Endodermal cell (in vitro differentiated cells): ENCODE measurements around the gene CCNG1. TPM values are rescaled to one million over a fixed set of nuclear protein-coding genes. Genes with fewer than 3 reads are reported as not detected.
A peak's percentile ranks its signal among the peaks of the same experiment; 100 is the strongest.
"Not testable (repeated sequence)": the region's sequence is repeated elsewhere in the genome, so short reads cannot be mapped to it uniquely, and the experiment has no call there.

ENCODE experiments used
- DNase-seq: peaks from one replicate; pipeline ENCODE4 v3.0.0-alpha.2; 2017
- H3K27ac ChIP-seq: 2 replicates; pipeline ENCODE4 v1.5.1; 2013; ENCODE audit warnings: mild to moderate bottlenecking, low read depth, low read length, moderate library complexity
- H3K27me3 ChIP-seq: 2 replicates; pipeline ENCODE4 v1.6.1; 2013; ENCODE audit warnings: mild to moderate bottlenecking, low read length, moderate library complexity; ENCODE audit not compliant: insufficient read depth, control insufficient read depth, poor library complexity, severe bottlenecking
- H3K36me3 ChIP-seq: 2 replicates; pipeline ENCODE4 v1.7.0; 2013; ENCODE audit warnings: mild to moderate bottlenecking, low read length, moderate library complexity; ENCODE audit not compliant: control insufficient read depth, insufficient read depth
- H3K4me1 ChIP-seq: one replicate; pipeline ENCODE4 v1.7.0; 2013; ENCODE audit warnings: low read length; ENCODE audit not compliant: control insufficient read depth, insufficient read depth
- H3K4me3 ChIP-seq: 2 replicates; pipeline ENCODE4 v1.5.1; 2013; ENCODE audit warnings: mild to moderate bottlenecking, low read length, moderate library complexity
- H3K9ac ChIP-seq: 2 replicates; pipeline ENCODE4 v1.6.1; 2013; ENCODE audit warnings: mild to moderate bottlenecking, low read length, moderate library complexity; ENCODE audit not compliant: poor library complexity, severe bottlenecking; ENCODE audit errors: extremely low read depth
- H3K9me3 ChIP-seq: 2 replicates; pipeline ENCODE4 v1.6.1; 2013; ENCODE audit warnings: mild to moderate bottlenecking, low read length, moderate library complexity; ENCODE audit not compliant: control insufficient read depth
- H3K27ac Mint-ChIP-seq: 2 replicates; pipeline ENCODE4 v1.8.0; 2020; ENCODE audit warnings: mixed read lengths
- H3K27me3 Mint-ChIP-seq: 2 replicates; pipeline ENCODE4 v1.8.0; 2021; ENCODE audit warnings: mild to moderate bottlenecking, mixed read lengths; ENCODE audit not compliant: insufficient read depth
- H3K36me3 Mint-ChIP-seq: 2 replicates; pipeline ENCODE4 v1.8.0; 2020; ENCODE audit warnings: low read depth, mixed read lengths
- H3K4me1 Mint-ChIP-seq: 2 replicates; pipeline ENCODE4 v1.8.0; 2020; ENCODE audit warnings: mixed read lengths
- H3K4me3 Mint-ChIP-seq: 2 replicates; pipeline ENCODE4 v1.8.0; 2020; ENCODE audit warnings: mild to moderate bottlenecking, moderate library complexity, mixed read lengths
- H3K9me3 Mint-ChIP-seq: 2 replicates; pipeline ENCODE4 v1.8.0; 2020; ENCODE audit warnings: mild to moderate bottlenecking, mixed read lengths
- WGBS, 2 experiments: methylation state at CpG; one replicate each; pipeline versions ENCODE4 v1.1.5 to v1.1.7; 2013; ENCODE audit warnings: missing lambda C conversion rate in 2 of 2, mixed read lengths in 1 of 2; ENCODE audit not compliant: insufficient coverage in 1 of 2, insufficient read length in 1 of 2; 5-methylcytosine and 5-hydroxymethylcytosine counted together
- total RNA-seq, 2 donors: library from RNA; stranded (reverse); fragmentation: NEBNext Ultra II Directional in 1 of 2; extraction: Animal tissue kit (Norgen Biotek cat#: 25700) in 1 of 2; gene quantifications; 2 replicates in 1 of 2; 3 replicates in 1 of 2; pipeline ENCODE4 v1.2.1, GENCODE V29; 2021
- TF ChIP-seq, protein P1 (sequence below): fragments of 200-600 bp; sonication (generic); conservative IDR thresholded peaks from 2 replicates; pipeline ENCODE4 v1.5.0; 2021; ENCODE audit warnings: antibody characterized with exemption, mild to moderate bottlenecking

CCNG1 gene
- total RNA-seq, 2 donors from 2014 or later: 542 to 622 TPM

DNA sequence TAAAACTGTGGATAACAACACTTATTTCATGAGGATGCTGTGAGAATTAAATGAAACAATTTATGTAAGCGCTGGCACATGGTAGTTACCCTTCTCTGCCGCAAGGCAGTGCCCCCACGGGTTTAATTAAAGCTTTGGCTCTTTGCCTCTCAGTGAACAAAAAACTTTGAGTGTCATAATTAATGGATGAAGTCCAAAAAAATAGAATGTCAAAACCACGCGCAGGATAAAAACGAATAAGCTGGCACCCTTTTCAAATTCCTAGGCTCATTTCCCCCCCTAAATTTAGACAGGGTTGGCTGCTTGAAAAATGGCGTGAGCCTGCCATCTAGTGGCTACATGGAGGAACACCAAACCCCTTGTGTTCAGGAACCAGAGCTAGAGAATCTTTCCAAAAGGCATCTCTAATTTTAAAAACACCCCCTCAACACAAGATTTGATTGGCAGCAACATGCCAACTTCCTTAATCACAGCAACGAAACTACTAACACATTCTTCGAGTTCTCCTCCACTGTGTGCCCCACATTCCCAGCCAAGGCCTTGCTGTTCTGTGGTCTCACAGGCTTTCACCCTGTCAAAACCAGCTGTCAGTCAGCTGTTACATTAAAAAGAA, 29.0 kb upstream of the CCNG1 start:
- Histone ChIP-seq H3K36me3 (no peaks in the 10 kb centered on the region), H3K9me3 (no peaks in the 10 kb centered on the region), H3K9ac (no peak overlapping the region), H3K27me3 (no peaks in the 10 kb centered on the region), H3K27ac (no peak overlapping the region), H3K4me1 (peaks cover 13% of the 10 kb centered on the region), H3K4me3 (no peak overlapping the region)
- TF ChIP-seq, protein P1, sequence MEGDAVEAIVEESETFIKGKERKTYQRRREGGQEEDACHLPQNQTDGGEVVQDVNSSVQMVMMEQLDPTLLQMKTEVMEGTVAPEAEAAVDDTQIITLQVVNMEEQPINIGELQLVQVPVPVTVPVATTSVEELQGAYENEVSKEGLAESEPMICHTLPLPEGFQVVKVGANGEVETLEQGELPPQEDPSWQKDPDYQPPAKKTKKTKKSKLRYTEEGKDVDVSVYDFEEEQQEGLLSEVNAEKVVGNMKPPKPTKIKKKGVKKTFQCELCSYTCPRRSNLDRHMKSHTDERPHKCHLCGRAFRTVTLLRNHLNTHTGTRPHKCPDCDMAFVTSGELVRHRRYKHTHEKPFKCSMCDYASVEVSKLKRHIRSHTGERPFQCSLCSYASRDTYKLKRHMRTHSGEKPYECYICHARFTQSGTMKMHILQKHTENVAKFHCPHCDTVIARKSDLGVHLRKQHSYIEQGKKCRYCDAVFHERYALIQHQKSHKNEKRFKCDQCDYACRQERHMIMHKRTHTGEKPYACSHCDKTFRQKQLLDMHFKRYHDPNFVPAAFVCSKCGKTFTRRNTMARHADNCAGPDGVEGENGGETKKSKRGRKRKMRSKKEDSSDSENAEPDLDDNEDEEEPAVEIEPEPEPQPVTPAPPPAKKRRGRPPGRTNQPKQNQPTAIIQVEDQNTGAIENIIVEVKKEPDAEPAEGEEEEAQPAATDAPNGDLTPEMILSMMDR: peak; percentile 95
- H3K27me3 Mint-ChIP-seq: no peaks in the 10 kb centered on the region
- H3K36me3 Mint-ChIP-seq: peaks cover 2% of the 10 kb centered on the region
- H3K9me3 Mint-ChIP-seq: no peaks in the 10 kb centered on the region
- H3K27ac Mint-ChIP-seq: no peak overlapping the region
- DNase-seq: peak; percentile 80
- H3K4me1 Mint-ChIP-seq: peaks cover 38% of the 10 kb centered on the region
- no peak overlapping the region for H3K4me3 Mint-ChIP-seq
- WGBS, 2 experiments: 30 to 38% methylated on average over 2 to 9 of the region's 9 CpGs

DNA sequence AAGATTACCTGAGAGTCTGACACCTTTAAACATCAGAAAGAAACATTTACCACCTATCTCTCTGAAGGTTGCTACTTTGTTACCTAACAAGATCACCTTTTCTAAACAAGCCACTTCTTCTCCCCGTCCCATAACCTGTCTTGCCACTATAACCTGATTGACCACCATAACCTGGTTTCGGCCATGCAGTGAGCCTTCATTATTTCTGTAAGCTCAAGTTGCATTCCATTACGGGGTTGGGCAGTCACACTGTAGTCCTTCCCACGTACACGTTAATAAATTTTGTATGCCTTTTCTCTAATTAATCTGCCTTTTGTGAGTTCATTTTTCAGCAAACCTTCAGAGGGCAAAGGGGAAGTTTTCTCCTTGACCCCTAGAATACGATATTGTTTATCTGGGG, 28.0 kb upstream of the CCNG1 start:
- peaks cover 6% of the 10 kb centered on the region for H3K4me1 ChIP-seq
- TF ChIP-seq, protein P1: no peak
- 89 to 93% methylated on average over 6 of the region's 6 CpGs for WGBS, 2 experiments
- no peaks in the 10 kb centered on the region for H3K36me3 ChIP-seq
- peaks cover 33% of the 10 kb centered on the region for H3K4me1 Mint-ChIP-seq
- no peak for DNase-seq
- H3K4me3 Mint-ChIP-seq: no peak overlapping the region
- peaks cover 2% of the 10 kb centered on the region for H3K36me3 Mint-ChIP-seq
- H3K9me3 Mint-ChIP-seq: no peaks in the 10 kb centered on the region
- no peaks in the 10 kb centered on the region for H3K27me3 Mint-ChIP-seq
- H3K27ac ChIP-seq: no peak overlapping the region
- H3K27ac Mint-ChIP-seq: no peak overlapping the region
- no peak overlapping the region for H3K9ac ChIP-seq
- H3K27me3 ChIP-seq: no peaks in the 10 kb centered on the region
- no peaks in the 10 kb centered on the region for H3K9me3 ChIP-seq
- H3K4me3 ChIP-seq: no peak overlapping the region

DNA sequence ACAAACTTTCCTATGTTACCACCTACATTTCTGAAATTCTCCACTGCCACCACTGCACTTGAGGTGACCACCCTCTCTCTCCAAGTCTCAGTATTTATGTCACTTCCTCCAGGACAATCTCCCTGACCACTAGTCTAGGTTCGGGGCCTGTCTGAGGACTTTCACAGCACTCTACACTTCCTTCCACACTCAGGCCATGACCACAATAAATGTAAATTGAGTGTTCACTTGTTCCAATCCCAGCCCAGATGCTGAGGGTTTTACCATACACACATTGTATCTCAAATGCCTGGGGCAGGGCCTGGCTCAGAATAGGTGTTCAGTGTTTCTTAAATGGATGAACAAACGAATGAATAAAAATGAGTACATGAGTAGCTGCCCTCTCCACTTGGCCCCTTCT, 26.9 kb upstream of the CCNG1 start:
- Histone ChIP-seq H3K27me3 (no peaks in the 10 kb centered on the region), H3K36me3 (no peaks in the 10 kb centered on the region), H3K9me3 (no peaks in the 10 kb centered on the region), H3K9ac (no peak overlapping the region), H3K4me3 (no peak overlapping the region), H3K4me1 (peaks cover 6% of the 10 kb centered on the region), H3K27ac (no peak overlapping the region)
- Mint-ChIP-seq H3K27me3 (no peaks in the 10 kb centered on the region), H3K4me3 (no peak overlapping the region), H3K27ac (no peak overlapping the region), H3K36me3 (peaks cover 2% of the 10 kb centered on the region), H3K4me1 (peaks cover 34% of the 10 kb centered on the region), H3K9me3 (no peaks in the 10 kb centered on the region)
- TF ChIP-seq, protein P1: no peak
- no peak for DNase-seq
- WGBS, 2 experiments: 82 to 83% methylated on average over 2 of the region's 2 CpGs

DNA sequence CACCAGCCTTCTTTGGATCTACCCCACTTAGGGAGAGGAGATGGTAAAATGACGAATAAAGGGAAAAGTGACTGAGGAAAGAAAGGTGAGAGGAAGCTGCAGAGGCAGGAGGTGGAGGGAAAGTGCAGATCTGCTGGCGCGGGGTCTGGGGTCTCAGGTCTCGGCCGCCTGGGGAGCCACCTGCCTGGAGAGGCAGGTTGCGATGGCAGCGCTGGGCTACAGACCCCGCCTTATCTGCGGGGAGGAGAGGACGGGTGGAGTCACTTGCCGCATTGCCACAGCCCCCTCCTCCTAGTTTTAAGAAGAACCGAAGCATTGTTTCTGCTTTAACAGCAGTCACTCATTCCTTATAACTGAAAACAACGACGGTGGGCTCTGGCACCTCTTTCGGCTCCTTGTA, 21.7 kb upstream of the CCNG1 start:
- DNase-seq: peak; percentile 79
- H3K9ac ChIP-seq, H3K27me3 ChIP-seq, H3K9me3 Mint-ChIP-seq, H3K27ac ChIP-seq, H3K27me3 Mint-ChIP-seq, H3K36me3 ChIP-seq, H3K4me1 ChIP-seq, H3K9me3 ChIP-seq: not testable (repeated sequence)
- Mint-ChIP-seq H3K4me1 (peaks cover 19% of the 10 kb centered on the region), H3K4me3 (peak overlapping the region; percentile 41), H3K36me3 (peaks cover 17% of the 10 kb centered on the region), H3K27ac (peak overlapping the region; percentile 14)
- H3K4me3 ChIP-seq: peak overlapping the region; percentile 3
- 38 to 80% methylated on average over 1 to 15 of the region's 15 CpGs for WGBS, 2 experiments
